WTC11 (cell line): ENCODE data around the gene CADM2. TPM values are rescaled to one million over a fixed set of nuclear protein-coding genes. Genes with fewer than 3 reads are reported as not detected.

Source experiments
- ATAC-seq: fragments of 200-7000 bp; cut with Tn5 transposase; 2 replicates; pipeline ENCODE4 v1.10.0; 2021; ENCODE audit warnings: mild to moderate bottlenecking, moderate library complexity
- CTCF ChIA-PET: fragments of 300-600 bp; sonication (Branson Sonifier 250); formaldehyde crosslinking; loops from one replicate; lab custom pipeline; 2021; ENCODE audit warnings: antibody characterized with exemption; lab: Charles Lee
- POLR2A ChIA-PET: fragments of 350-600 bp; sonication (Branson Sonifier 250); formaldehyde crosslinking; loops from one replicate; lab custom pipeline; 2021; ENCODE audit warnings: antibody characterized with exemption; lab: Charles Lee
- DNase-seq: peaks from one replicate; pipeline ENCODE4 v3.0.0; 2021; ENCODE audit warnings: low spot score
- H3K27ac Mint-ChIP-seq: 2 replicates; pipeline ENCODE4 v1.8.0; 2021; ENCODE audit warnings: mixed read lengths
- H3K27me3 Mint-ChIP-seq: 2 replicates; pipeline ENCODE4 v1.8.0; 2021; ENCODE audit warnings: low read depth, mild to moderate bottlenecking, moderate library complexity, mixed read lengths
- H3K36me3 Mint-ChIP-seq: 2 replicates; pipeline ENCODE4 v1.8.0; 2021; ENCODE audit warnings: mixed read lengths
- H3K4me1 Mint-ChIP-seq: 2 replicates; pipeline ENCODE4 v1.8.0; 2022; ENCODE audit warnings: mixed read lengths
- H3K4me3 Mint-ChIP-seq: 2 replicates; pipeline ENCODE4 v1.8.0; 2021; ENCODE audit warnings: mild to moderate bottlenecking, moderate library complexity, mixed read lengths
- H3K9me3 Mint-ChIP-seq: 2 replicates; pipeline ENCODE4 v1.8.0; 2021; ENCODE audit warnings: mixed read lengths
- AFF4 ChIP-seq: sonication (generic); formaldehyde crosslinking; IDR thresholded peaks from 2 replicates; pipeline ENCODE4 v1.8.1; 2023; ENCODE audit warnings: mild to moderate bottlenecking, missing genetic modification reagents, borderline replicate concordance
- ATF2 ChIP-seq: sonication (generic); formaldehyde crosslinking; IDR thresholded peaks from 2 replicates; pipeline ENCODE4 v1.8.1; 2022; ENCODE audit warnings: low read depth, missing genetic modification reagents, borderline replicate concordance
- E2F1 ChIP-seq: sonication (generic); formaldehyde crosslinking; IDR thresholded peaks from 2 replicates; pipeline ENCODE4 v1.8.0; 2022; ENCODE audit warnings: mild to moderate bottlenecking, missing genetic modification reagents
- ERG ChIP-seq: fragments of 250-450 bp; sonication (Bioruptor Pico); IDR thresholded peaks from 2 replicates; pipeline ENCODE4 v1.8.0; 2021; ENCODE audit warnings: mild to moderate bottlenecking
- FOXJ3 ChIP-seq: sonication (generic); formaldehyde crosslinking; IDR thresholded peaks from 2 replicates; pipeline ENCODE4 v1.9.0; 2021; ENCODE audit warnings: missing genetic modification reagents, mild to moderate bottlenecking, borderline replicate concordance
- GRHL2 ChIP-seq: fragments of 250-450 bp; sonication (Bioruptor Pico); IDR thresholded peaks from 2 replicates; pipeline ENCODE4 v1.8.0; 2022; ENCODE audit warnings: mild to moderate bottlenecking, moderate library complexity; ENCODE audit not compliant: insufficient replicate concordance, severe bottlenecking
- KAT7 ChIP-seq: sonication (generic); formaldehyde crosslinking; IDR thresholded peaks from 2 replicates; pipeline ENCODE4 v1.8.1; 2023; ENCODE audit warnings: missing genetic modification reagents, mild to moderate bottlenecking, borderline replicate concordance
- NFATC4 ChIP-seq: fragments of 250-450 bp; sonication (Bioruptor Pico); IDR thresholded peaks from 2 replicates; pipeline ENCODE4 v1.9.0; 2021; ENCODE audit warnings: mild to moderate bottlenecking
- PREB ChIP-seq: sonication (generic); formaldehyde crosslinking; IDR thresholded peaks from 2 replicates; pipeline ENCODE4 v1.8.1; 2022; ENCODE audit warnings: mild to moderate bottlenecking, missing genetic modification reagents, moderate library complexity, borderline replicate concordance
- RELA ChIP-seq: sonication (generic); formaldehyde crosslinking; IDR thresholded peaks from 2 replicates; pipeline ENCODE4 v1.8.1; 2022; ENCODE audit warnings: missing genetic modification reagents, mild to moderate bottlenecking, borderline replicate concordance
- SP1 ChIP-seq: sonication (generic); formaldehyde crosslinking; conservative IDR thresholded peaks from 2 replicates; pipeline ENCODE4 v1.8.1; 2022; ENCODE audit warnings: missing genetic modification reagents
- TEAD1 ChIP-seq: sonication (generic); formaldehyde crosslinking; IDR thresholded peaks from 2 replicates; pipeline ENCODE4 v1.8.0; 2022; ENCODE audit warnings: mild to moderate bottlenecking, missing genetic modification reagents
- USF1 ChIP-seq: sonication (generic); formaldehyde crosslinking; IDR thresholded peaks from 2 replicates; pipeline ENCODE4 v1.8.0; 2022; ENCODE audit warnings: mild to moderate bottlenecking, missing genetic modification reagents
- ZNF138 ChIP-seq: sonication (generic); formaldehyde crosslinking; conservative IDR thresholded peaks from 2 replicates; pipeline ENCODE4 v1.8.1; 2022; ENCODE audit warnings: mild to moderate bottlenecking, moderate library complexity, missing genetic modification reagents
- ZNF317 ChIP-seq: sonication (generic); formaldehyde crosslinking; IDR thresholded peaks from 2 replicates; pipeline ENCODE4 v1.8.1; 2023; ENCODE audit warnings: low read depth, mild to moderate bottlenecking, moderate library complexity, missing genetic modification reagents, borderline replicate concordance
- ZNF396 ChIP-seq: fragments of 250-450 bp; sonication (Bioruptor Pico); IDR thresholded peaks from 2 replicates; pipeline ENCODE4 v1.8.0; 2021; ENCODE audit warnings: mild to moderate bottlenecking, moderate library complexity, borderline replicate concordance
- total RNA-seq: library from RNA; stranded (reverse); gene quantifications from 3 replicates; pipeline ENCODE4 v1.2.3, GENCODE V29; 2021

Gene CADM2
- total RNA-seq, 1 experiment from 2014 or later, result 18.8 TPM

- no peak for DNase-seq
- no peaks in the 10 kb centered on the region for H3K36me3 Mint-ChIP-seq
- H3K27ac Mint-ChIP-seq, result no peak overlapping the region
- no peak for ATAC-seq
- peaks cover 27% of the 10 kb centered on the region for H3K27me3 Mint-ChIP-seq
- CTCF ChIA-PET, result no interaction called here
- POLR2A ChIA-PET, result no interaction called here
- no peaks in the 10 kb centered on the region for H3K9me3 Mint-ChIP-seq
- H3K4me3 Mint-ChIP-seq, result no peak overlapping the region
- TF ChIP-seq GRHL2, result no peak
- no peak for TF ChIP-seq RELA (CRISPR knock-in tag)
- TF ChIP-seq NFATC4, result no peak
- TF ChIP-seq, all 79 proteins: peak for 0
- H3K4me1 Mint-ChIP-seq, result peaks cover 14% of the 10 kb centered on the region
Observed at GRCh38 chr3:85605066-85605465, 646.3 kb downstream of the CADM2 start.

GRCh38 chr3:85626662-85627061 lies 667.9 kb downstream of the CADM2 start:
- TF ChIP-seq SP1 (CRISPR knock-in tag) (no peak), TEAD1 (CRISPR knock-in tag) (no peak), AFF4 (no peak), ATF2 (CRISPR knock-in tag) (no peak), ERG (CRISPR knock-in tag) (no peak), ZNF138 (no peak), PREB (no peak), NFATC4 (no peak), ZNF317 (CRISPR knock-in tag) (no peak), E2F1 (CRISPR knock-in tag) (no peak), ZNF396 (CRISPR knock-in tag) (no peak), USF1 (CRISPR knock-in tag) (no peak), FOXJ3 (no peak), KAT7 (CRISPR knock-in tag) (no peak)
- ATAC-seq (peak; percentile 61), DNase-seq (no peak)
- Mint-ChIP-seq H3K9me3 (no peaks in the 10 kb centered on the region), H3K36me3 (no peaks in the 10 kb centered on the region), H3K4me3 (no peak overlapping the region), H3K4me1 (peaks cover 15% of the 10 kb centered on the region), H3K27ac (0 out of 2 replicates have a peak overlapping the region, but pooled peaks have one; percentile 70), H3K27me3 (no peaks in the 10 kb centered on the region)
- ChIA-PET CTCF (interaction anchor here (0.6 kb wide), 1 partner anchor 670 kb away, joined by 3 read pairs; no protein-coding TSS in a partner anchor), POLR2A (no interaction called here)
